Measurements from ENCODE around the gene SIDT2. TPM values are rescaled to one million over a fixed set of nuclear protein-coding genes. Genes with fewer than 3 reads are reported as not detected.

SIDT2 gene
- total RNA-seq, 1 donor from 2014 or later = 23.6 TPM

DNA sequence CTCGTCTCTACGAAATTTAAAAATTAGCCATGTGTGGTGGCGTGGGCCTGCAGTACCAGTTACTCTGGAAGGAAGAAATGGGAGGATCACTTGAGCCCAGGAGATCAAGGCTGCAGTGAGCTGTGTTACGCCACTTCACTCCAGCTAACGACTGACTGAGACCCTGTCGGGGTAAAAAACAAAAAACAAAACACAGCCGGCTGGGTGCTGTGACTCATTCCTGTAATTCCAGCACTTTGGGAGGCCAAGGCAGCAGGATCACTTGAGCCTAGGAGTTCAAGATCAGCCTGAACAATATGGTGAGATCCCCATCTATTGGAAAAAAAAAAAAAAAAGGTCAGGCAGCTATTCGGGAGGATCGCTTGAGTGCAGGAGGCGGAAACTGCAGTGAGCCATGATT, 32.0 kb upstream of the SIDT2 start:
- TF ChIP-seq, protein P1, sequence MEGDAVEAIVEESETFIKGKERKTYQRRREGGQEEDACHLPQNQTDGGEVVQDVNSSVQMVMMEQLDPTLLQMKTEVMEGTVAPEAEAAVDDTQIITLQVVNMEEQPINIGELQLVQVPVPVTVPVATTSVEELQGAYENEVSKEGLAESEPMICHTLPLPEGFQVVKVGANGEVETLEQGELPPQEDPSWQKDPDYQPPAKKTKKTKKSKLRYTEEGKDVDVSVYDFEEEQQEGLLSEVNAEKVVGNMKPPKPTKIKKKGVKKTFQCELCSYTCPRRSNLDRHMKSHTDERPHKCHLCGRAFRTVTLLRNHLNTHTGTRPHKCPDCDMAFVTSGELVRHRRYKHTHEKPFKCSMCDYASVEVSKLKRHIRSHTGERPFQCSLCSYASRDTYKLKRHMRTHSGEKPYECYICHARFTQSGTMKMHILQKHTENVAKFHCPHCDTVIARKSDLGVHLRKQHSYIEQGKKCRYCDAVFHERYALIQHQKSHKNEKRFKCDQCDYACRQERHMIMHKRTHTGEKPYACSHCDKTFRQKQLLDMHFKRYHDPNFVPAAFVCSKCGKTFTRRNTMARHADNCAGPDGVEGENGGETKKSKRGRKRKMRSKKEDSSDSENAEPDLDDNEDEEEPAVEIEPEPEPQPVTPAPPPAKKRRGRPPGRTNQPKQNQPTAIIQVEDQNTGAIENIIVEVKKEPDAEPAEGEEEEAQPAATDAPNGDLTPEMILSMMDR (IDR thresholded peaks at IDR 0.05; ENCODE audit: partially characterized antibody, unreplicated experiment) = no peak
- H3K27me3 Mint-ChIP-seq (ENCODE audit: unreplicated experiment) = peaks cover 9% of the 10 kb centered on the region
- H3K4me3 Mint-ChIP-seq (ENCODE audit: unreplicated experiment) = peak overlapping the region; percentile 100
- H3K36me3 Mint-ChIP-seq (ENCODE audit: unreplicated experiment) = peaks cover 5% of the 10 kb centered on the region
- H3K9me3 Mint-ChIP-seq (ENCODE audit: unreplicated experiment) = peaks cover 16% of the 10 kb centered on the region
- no peak for DNase-seq
- peaks cover 2% of the 10 kb centered on the region for H3K4me1 Mint-ChIP-seq (ENCODE audit: low read depth, unreplicated experiment)
- H3K27ac Mint-ChIP-seq (ENCODE audit: unreplicated experiment) = peak overlapping the region; percentile 59

DNA sequence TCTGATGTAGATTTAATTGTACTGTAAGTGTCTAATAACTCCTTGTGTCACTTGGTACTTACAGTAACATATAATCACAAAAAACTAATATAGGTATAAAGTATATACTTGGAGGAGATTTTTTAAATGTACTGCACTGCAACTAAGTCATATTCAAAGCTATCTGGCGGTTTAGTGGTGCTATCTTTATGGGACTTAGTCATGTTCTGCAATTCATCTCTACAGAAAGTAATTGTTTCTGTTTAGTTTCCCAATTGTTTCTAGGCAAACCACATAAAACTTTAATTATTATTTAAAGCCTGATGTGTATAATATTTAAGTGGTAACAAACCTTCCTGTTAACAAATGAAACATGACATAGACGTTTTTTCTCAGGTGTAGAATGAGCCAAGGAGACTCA, 26.5 kb upstream of the SIDT2 start:
- DNase-seq = no peak
- no peaks in the 10 kb centered on the region for H3K27me3 Mint-ChIP-seq (ENCODE audit: unreplicated experiment)
- no peaks in the 10 kb centered on the region for H3K9me3 Mint-ChIP-seq (ENCODE audit: unreplicated experiment)
- H3K27ac Mint-ChIP-seq (ENCODE audit: unreplicated experiment) = no peak overlapping the region
- H3K36me3 Mint-ChIP-seq (ENCODE audit: unreplicated experiment) = no peaks in the 10 kb centered on the region
- H3K4me1 Mint-ChIP-seq (ENCODE audit: low read depth, unreplicated experiment) = no peaks in the 10 kb centered on the region
- H3K4me3 Mint-ChIP-seq (ENCODE audit: unreplicated experiment) = no peak overlapping the region
- TF ChIP-seq, protein P1 (IDR thresholded peaks at IDR 0.05; ENCODE audit: partially characterized antibody, unreplicated experiment) = no peak

DNA sequence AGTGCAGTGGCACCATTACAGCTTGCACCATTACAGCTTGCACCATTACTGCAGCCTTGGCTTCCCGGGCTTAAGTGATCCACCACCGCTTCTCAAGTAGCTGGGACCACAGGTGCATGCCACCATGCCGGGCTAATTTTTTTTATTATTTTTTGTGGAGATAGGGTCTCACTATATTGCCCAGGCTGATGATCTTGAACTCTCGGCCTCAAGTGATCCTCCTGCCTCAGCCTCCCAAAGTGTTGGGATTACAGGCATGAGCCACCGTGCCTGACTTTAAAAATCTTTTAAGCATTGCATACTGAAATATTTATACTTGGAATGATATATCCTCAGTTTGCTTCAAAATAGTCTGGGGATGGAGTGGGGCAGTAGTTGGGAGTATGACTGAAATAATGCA, 24.1 kb upstream of the SIDT2 start:
- Mint-ChIP-seq H3K4me3 (ENCODE audit: unreplicated experiment) (no peak overlapping the region), H3K27me3 (ENCODE audit: unreplicated experiment) (no peaks in the 10 kb centered on the region), H3K4me1 (ENCODE audit: low read depth, unreplicated experiment) (no peaks in the 10 kb centered on the region), H3K27ac (ENCODE audit: unreplicated experiment) (no peak overlapping the region), H3K36me3 (ENCODE audit: unreplicated experiment) (no peaks in the 10 kb centered on the region), H3K9me3 (ENCODE audit: unreplicated experiment) (no peaks in the 10 kb centered on the region)
- TF ChIP-seq, protein P1 (IDR thresholded peaks at IDR 0.05; ENCODE audit: partially characterized antibody, unreplicated experiment) = no peak
- no peak for DNase-seq

DNA sequence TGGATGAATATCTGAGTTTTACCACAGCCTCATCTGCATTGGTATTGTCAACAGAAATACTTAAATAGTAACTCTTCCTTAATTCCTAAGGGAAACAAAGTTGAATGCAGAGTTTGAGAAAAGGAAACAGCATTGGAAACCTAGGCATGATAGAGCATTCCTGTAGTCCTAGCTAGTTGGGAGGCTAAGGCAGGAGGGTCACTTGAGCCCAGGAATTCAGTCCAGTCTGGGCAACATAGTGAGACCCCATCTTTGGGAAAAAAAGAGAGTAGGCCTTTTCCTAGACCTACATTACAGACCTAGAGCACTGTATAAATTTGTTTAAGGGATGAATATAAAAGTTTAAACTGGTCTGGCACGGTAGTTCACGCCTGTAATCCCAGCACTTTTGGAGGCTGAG, 21.0 kb upstream of the SIDT2 start:
- TF ChIP-seq, protein P1 (IDR thresholded peaks at IDR 0.05; ENCODE audit: partially characterized antibody, unreplicated experiment) = no peak
- Mint-ChIP-seq H3K27ac (ENCODE audit: unreplicated experiment) (no peak overlapping the region), H3K27me3 (ENCODE audit: unreplicated experiment) (no peaks in the 10 kb centered on the region), H3K4me3 (ENCODE audit: unreplicated experiment) (no peak overlapping the region), H3K9me3 (ENCODE audit: unreplicated experiment) (no peaks in the 10 kb centered on the region), H3K36me3 (ENCODE audit: unreplicated experiment) (no peaks in the 10 kb centered on the region), H3K4me1 (ENCODE audit: low read depth, unreplicated experiment) (no peaks in the 10 kb centered on the region)
- DNase-seq = no peak

DNA sequence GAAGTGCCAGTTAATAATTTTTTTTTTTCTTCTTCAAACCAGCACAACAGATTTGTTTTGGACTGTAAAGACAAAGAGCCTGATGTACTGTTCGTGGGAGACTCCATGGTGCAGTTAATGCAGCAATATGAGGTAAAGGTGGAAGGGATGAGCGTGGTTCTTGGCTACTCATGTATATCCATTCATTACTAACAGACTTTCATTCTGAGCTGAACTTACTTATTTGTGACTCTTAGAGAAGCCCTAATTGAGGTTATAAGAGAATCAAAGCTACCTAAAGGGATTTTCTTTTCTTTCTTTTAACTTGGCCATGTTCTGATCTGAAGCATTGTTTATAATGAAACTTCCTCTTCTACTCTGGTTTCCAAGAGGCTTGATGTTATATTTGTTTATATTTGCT, 18.7 kb upstream of the SIDT2 start:
- H3K9me3 Mint-ChIP-seq (ENCODE audit: unreplicated experiment) = no peaks in the 10 kb centered on the region
- no peaks in the 10 kb centered on the region for H3K36me3 Mint-ChIP-seq (ENCODE audit: unreplicated experiment)
- H3K27me3 Mint-ChIP-seq (ENCODE audit: unreplicated experiment) = no peaks in the 10 kb centered on the region
- no peak overlapping the region for H3K4me3 Mint-ChIP-seq (ENCODE audit: unreplicated experiment)
- TF ChIP-seq, protein P1 (IDR thresholded peaks at IDR 0.05; ENCODE audit: partially characterized antibody, unreplicated experiment) = no peak
- no peak overlapping the region for H3K27ac Mint-ChIP-seq (ENCODE audit: unreplicated experiment)
- DNase-seq = no peak
- no peaks in the 10 kb centered on the region for H3K4me1 Mint-ChIP-seq (ENCODE audit: low read depth, unreplicated experiment)
